ENCODE results near the gene REEP1.

DNA sequence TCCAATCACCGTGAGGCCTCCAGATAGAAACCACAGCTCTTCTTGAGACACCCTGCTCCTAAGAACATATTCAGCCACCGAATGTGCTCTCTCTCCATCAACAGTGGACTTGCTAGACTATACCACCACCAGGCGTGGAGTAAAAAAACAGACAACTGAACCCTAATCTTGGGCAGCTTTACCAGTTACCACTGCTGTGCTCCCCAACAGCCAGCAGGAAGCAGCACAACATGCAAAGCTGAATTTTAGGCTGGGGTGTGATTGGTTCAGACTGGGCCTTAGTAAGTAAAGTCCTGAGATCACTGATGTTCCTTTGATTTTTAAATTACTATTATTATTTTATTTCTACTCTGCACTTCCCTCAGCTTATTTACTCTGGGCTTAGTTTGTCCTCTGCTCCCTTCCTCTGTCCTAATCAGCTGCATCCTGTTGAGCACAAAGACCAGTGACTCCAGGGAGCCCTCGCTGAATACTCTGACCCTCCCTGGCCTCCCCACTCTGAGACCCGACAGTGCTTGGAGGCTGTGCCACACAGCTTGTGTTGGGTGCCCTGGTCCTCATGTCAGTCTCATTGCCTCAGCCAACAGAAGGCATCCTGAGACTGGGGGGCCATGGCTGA lies 116.3 kb downstream of the REEP1 start:
- TF ChIP-seq, protein P1, sequence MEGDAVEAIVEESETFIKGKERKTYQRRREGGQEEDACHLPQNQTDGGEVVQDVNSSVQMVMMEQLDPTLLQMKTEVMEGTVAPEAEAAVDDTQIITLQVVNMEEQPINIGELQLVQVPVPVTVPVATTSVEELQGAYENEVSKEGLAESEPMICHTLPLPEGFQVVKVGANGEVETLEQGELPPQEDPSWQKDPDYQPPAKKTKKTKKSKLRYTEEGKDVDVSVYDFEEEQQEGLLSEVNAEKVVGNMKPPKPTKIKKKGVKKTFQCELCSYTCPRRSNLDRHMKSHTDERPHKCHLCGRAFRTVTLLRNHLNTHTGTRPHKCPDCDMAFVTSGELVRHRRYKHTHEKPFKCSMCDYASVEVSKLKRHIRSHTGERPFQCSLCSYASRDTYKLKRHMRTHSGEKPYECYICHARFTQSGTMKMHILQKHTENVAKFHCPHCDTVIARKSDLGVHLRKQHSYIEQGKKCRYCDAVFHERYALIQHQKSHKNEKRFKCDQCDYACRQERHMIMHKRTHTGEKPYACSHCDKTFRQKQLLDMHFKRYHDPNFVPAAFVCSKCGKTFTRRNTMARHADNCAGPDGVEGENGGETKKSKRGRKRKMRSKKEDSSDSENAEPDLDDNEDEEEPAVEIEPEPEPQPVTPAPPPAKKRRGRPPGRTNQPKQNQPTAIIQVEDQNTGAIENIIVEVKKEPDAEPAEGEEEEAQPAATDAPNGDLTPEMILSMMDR (IDR thresholded peaks at IDR 0.05) = no peak
- TF ChIP-seq REST (IDR thresholded peaks at IDR 0.05; ENCODE audit: insufficient read depth in 1 of 2, low read depth in 2 of 2, low read length in 1 of 2) = no peak

All from Panc1 (cell line).